Measurements from ENCODE around the gene DEFB112.

GRCh38 chr6:49995278-49995677 is 54.5 kb downstream of the DEFB112 start:
- TF ChIP-seq ZNF462 (CRISPR knock-in tag; IDR thresholded peaks at IDR 0.05), result no peak
- TF ChIP-seq CTCF (conservative IDR thresholded peaks at IDR 0.05; ENCODE audit: low read depth in 2 of 2), result no peak
- TF ChIP-seq EZH2 (IDR thresholded peaks at IDR 0.05; ENCODE audit: low read depth, unreplicated experiment), result no peak
- TF ChIP-seq POLR2AphosphoS5 (IDR thresholded peaks at IDR 0.05; ENCODE audit: low read depth), result no peak
- no peak for TF ChIP-seq EZH2phosphoT487 (IDR thresholded peaks at IDR 0.05; ENCODE audit: unreplicated experiment)

Data from GM23338 (cell line).